HG02884 (cell line): ENCODE measurements around the gene FGF8.

ENCODE experiments used
- ATAC-seq: cut with Tn5 transposase; IDR thresholded peaks from one replicate; pipeline ENCODE4 v1.9.1; 2021; ENCODE audit warnings: mild to moderate bottlenecking, moderate library complexity; ENCODE audit not compliant: unreplicated experiment

FGF8 gene

GRCh38 chr10:101782811-101783735, 7.2 kb upstream of the FGF8 start, which contains the start of gene NPM3:
NPM3 (minus strand) TSS chr10:101783446; CDS start chr10:101783390, 56 bp downstream.
- ATAC-seq: peak; percentile 52

GRCh38 chr10:101781984-101782810, 6.3 kb upstream of the FGF8 start:
- no peak for ATAC-seq

- ATAC-seq: no peak
Observed at GRCh38 chr10:101781655-101781983, 5.7 kb upstream of the FGF8 start.

GRCh38 chr10:101780818-101781654, 5.1 kb upstream of the FGF8 start:
- ATAC-seq: no peak

- ATAC-seq: no peak
Observed at GRCh38 chr10:101780187-101780817, 4.4 kb upstream of the FGF8 start.

GRCh38 chr10:101779544-101780186, 3.8 kb upstream of the FGF8 start:
- no peak for ATAC-seq

- ATAC-seq: no peak
Observed at GRCh38 chr10:101778781-101779543, 3.0 kb upstream of the FGF8 start.

GRCh38 chr10:101778151-101778780, 2.4 kb upstream of the FGF8 start:
- ATAC-seq: no peak

GRCh38 chr10:101777619-101778145, 1.8 kb upstream of the FGF8 start:
- ATAC-seq: no peak

GRCh38 chr10:101776161-101776817, 375 bp upstream of the FGF8 start:
- ATAC-seq: no peak

- no peak for ATAC-seq
Observed at GRCh38 chr10:101774589-101775272, 1.2 kb downstream of the FGF8 start.

GRCh38 chr10:101773923-101774588, 1.9 kb downstream of the FGF8 start:
- ATAC-seq: no peak

- no peak for ATAC-seq
Observed at GRCh38 chr10:101772895-101773761, 2.8 kb downstream of the FGF8 start.

- ATAC-seq: no peak
Observed at GRCh38 chr10:101772017-101772894, 3.7 kb downstream of the FGF8 start.

GRCh38 chr10:101771380-101771779, 4.5 kb downstream of the FGF8 start:
- ATAC-seq: no peak
